Measurements from ENCODE around the gene UPF2.

- TF ChIP-seq REST (IDR thresholded peaks at IDR 0.05; ENCODE audit: insufficient read depth in 1 of 2, low read depth in 2 of 2, low read length in 2 of 2), result no peak
- no peak for TF ChIP-seq POLR2AphosphoS5 (IDR thresholded peaks at IDR 0.05; ENCODE audit: low read depth, low read length)
Observed at GRCh38 chr10:11895598-11895997, 147.0 kb downstream of the UPF2 start.
